ENCODE results near the gene TSKU.

The TSKU gene, protein sequence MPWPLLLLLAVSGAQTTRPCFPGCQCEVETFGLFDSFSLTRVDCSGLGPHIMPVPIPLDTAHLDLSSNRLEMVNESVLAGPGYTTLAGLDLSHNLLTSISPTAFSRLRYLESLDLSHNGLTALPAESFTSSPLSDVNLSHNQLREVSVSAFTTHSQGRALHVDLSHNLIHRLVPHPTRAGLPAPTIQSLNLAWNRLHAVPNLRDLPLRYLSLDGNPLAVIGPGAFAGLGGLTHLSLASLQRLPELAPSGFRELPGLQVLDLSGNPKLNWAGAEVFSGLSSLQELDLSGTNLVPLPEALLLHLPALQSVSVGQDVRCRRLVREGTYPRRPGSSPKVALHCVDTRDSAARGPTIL

DNA sequence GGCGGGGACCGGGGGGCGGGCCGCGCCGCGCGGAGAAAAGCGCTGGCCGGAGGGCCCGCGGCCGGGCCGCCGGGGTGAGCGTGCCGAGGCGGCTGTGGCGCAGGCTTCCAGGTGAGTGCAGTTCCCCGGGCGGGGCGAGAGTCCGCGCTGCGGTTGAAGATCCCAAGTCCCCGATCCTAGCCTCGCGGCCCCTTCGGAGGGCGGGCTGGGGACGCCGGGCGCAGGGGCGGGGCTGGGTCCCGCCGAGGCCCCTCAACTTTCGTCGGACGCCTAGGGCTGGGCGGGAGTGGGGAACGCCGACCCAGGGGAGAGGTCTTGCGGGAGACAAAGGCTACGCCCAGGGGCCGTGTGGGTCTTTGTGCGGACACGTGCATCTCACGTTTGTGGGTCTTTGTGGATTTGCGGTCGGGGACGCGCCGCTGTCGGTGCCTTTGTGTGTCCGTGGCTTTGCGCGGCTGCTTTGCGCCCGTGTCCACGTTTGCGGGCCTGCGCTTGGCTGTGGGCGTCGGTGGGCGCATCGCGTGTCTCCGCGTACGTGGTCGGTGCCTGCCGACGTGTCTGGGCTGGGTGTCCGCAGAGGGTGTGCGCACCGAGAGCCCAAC lies at the start of gene TSKU:
TSKU (plus strand) TSS at position 63 of the 602 bp plus-strand sequence. CDS start 12,261 bp downstream, outside the sequence.
- DNase-seq (ENCODE audit: low read depth in 2 of 2), result no peak

DNA sequence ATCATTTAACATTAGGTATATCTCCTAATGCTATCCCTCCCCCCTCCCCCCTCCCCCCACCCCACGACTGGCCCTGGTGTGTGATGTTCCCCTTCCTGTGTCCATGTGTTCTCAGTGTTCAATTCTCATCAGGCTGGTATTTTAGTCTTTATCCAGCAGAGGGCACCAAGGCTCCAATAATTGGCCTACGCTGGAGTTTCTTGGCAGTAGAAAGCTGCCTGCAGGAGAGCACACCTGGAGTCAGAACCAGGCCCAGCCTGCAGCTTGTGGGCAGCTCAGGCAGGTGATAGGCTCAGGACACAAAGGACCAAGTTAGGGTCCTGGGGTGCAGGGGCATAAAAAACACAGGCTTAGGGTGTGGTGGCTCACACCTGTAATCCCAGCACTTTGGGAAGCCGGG lies 49.2 kb upstream of the TSKU start:
- DNase-seq (ENCODE audit: low read depth in 2 of 2), result peak in 1 of 2 donors; percentile 11

DNA sequence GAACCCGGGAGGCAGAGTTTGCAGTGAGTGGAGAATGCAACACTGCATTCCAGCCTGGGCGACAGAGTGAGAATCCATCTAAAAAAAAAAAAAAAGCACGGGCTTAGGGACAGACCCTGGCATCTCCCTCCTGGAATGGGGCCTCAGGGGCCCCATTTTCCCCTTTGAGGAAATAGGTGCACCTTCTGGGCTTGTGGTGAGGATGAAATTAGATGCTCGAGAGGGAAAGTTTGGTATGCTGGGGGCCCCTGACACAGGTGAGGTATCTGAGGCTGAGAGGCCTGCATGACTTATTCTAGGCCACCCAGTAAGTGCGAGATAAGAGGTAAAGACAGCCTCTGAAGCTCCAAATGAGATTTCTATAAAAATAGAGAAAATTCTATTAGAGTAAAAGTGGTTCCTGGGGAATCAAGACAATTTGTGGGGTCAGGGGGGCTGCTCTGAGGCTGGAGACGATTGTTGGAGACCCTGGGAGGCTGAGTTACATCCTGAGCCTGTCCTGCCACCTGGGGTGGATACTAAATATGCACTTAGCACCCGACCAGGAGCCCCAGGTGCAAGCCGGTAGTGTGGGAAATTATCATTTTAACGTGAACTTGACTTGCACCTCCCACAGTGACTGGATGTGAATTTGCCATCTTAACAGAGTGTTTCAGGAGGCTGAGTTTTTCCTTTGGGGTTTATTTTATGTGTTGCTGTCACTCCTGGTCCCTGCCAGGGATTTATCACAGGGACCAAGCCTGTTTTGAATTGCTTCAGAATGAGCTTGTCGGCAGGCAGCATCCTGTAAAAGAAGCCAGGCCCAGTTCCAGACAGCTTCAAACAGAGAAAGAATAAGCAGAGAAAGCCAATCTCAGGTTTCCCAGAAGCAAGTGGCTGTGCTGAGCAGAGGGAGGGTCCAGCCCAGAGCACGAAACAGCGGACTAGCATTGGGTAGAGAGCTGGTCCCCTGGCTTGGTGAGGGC lies 48.4 kb upstream of the TSKU start:
- DNase-seq (ENCODE audit: low read depth in 2 of 2), result no peak

DNA sequence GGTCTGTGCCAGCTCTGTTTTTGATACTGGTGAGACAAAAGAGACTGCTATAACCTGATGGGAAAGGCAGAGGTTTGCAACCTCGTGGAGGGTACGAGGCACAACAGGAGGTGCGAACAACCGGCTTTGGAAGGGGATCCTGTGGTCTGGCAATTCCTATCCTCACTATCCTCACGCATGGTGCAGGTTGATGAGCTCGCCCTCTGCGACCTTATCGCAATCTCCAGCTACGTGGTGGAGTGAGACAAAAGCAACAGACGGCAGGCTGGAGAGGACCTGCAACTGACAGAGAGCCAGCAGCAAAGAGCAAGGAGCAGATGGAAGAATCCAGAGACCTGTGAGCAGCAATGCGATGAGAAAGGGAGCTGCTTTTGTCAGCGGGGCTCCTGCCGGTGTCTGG lies 47.3 kb upstream of the TSKU start:
- no peak for DNase-seq (ENCODE audit: low read depth in 2 of 2)

DNA sequence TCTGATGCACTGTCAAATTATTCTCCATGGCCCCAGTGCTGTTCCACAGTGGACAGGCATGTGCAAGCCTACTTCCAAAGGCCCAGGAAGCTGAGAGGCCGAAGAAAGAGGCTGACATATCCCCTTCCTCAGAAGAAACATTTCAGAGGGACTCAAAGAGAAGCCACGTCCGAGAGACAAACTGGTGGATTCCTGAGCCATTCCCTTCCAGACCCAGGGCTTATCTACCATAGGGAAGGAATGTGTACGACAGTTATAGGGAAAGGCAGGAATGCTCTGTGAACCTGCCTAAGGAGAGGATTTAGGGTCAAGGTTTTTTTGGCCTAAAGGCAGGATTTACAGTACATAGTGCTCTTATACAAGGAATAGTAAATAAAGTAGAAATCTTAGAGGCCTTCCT lies 46.9 kb upstream of the TSKU start:
- DNase-seq (ENCODE audit: low read depth in 2 of 2), result no peak

DNA sequence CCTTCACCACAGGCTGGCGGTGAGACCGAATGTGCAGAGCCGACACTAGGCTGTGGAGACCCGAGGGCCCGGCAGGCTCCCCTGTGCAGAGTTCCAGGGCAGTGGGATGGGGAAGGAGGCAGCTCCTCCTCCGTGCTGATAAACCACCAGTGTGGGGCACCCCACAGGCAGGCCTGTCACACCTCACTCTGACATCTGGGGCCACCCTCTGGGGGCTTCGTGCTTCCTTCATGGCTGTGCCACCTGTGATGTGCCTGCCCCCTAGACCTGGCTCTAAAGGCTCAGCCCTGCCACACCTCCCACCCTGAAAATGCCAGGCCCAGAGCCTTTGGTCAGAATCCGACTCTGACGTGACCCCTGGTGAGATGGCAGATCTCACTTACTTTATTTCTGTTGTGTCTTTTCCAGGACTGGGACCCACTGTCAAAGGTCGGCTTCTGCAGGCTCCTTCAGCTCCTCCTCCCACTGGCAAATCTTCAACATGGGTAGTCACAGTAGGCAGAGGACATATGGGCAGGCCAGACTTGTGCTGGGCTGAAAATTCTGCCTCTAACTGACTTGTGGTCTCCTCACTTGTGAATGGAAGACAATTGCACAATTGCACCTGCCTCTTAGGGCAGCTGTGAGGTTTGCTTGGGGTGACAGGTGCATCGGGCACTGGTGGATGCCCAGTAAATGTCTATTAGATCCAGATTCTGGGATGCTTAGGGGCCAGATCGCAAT lies 46.2 kb upstream of the TSKU start:
- DNase-seq (ENCODE audit: low read depth in 2 of 2), result no peak

DNA sequence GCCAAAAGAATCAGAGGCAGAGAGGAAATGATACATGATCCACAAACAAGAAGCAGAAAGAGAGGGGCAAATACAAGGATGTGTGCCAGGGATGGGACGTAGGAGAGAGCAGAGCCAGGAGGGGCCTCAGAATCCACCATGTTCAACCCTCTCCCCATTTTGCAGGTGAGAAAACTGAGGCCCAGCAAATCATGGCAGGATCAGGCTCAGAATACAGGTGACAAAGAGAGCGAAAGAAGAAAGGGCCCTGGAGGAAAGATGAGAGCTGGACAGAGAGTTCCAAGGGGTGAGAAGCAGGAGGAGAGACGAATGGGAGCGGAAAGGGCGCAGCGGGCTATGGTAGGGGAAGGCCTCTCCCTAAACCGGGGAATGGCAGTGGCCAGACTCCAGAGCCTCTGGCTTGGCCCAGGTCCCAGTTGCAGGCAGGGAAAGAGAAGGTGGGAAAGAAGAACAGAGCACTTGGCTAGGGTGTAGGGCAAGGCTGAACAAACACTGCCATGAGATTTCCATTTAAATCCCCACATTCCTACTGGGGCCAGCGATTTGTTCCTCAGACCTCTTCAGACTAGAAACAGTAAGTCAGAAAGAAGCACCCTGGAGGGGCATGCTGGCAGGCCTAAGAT lies 44.4 kb upstream of the TSKU start:
- no peak for DNase-seq (ENCODE audit: low read depth in 2 of 2)

DNA sequence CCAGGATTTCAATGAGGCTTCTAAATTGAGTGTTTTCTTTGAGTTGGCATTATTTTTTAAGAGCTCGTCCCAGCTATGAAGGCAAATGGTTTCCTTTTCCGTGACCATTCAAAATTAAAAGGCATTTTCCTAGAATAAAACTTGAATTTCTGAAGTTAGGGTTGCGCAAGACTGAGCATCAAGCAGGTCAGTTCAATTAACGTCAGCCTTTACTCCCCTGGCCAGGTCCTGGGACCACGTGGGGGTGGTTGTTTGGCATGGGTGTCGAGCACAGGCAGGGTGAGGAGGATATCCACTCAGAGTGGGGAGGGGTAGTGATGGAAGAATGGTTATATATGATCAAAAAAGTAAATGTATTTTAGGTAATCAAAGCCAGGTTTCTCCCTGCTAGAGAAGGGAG lies 43.4 kb upstream of the TSKU start:
- no peak for DNase-seq (ENCODE audit: low read depth in 2 of 2)

DNA sequence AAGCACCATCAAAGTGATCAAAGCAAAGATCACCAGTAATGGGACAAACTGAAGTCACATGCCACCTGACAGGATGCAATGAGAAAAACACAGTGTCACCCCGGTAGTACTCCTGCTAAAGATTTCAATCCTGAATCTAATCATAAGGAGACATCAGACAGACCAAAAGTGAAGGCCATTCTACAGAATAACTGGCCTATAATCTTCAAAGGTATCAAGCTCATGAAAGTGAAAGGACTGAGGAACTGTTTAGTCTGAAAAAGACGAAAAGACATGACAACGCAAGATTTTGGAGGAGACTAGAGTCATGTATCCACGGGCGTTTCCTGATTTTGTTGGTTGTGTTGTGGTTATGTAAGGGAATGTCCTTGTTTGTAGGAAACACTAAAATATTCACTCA lies 42.4 kb upstream of the TSKU start:
- no peak for DNase-seq (ENCODE audit: low read depth in 2 of 2)

DNA sequence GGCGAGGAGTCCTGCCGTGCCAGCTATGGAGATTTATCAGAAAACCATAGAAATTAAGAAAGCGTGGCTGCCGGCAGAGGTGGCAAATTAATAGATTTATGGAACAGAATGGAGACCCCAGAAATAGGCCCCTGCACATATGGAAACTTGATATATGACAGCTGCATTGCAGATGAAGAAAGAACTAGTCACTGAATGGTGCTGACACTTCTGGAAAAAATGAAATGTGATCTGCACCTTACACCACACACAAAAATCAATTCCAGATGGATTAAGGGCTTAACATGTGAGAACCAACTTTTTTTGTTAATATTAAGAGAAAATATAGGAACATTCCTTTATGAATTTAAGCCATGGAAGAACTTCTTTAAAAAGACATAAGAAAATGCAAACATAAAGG lies 40.3 kb upstream of the TSKU start:
- DNase-seq (ENCODE audit: low read depth in 2 of 2), result no peak

DNA sequence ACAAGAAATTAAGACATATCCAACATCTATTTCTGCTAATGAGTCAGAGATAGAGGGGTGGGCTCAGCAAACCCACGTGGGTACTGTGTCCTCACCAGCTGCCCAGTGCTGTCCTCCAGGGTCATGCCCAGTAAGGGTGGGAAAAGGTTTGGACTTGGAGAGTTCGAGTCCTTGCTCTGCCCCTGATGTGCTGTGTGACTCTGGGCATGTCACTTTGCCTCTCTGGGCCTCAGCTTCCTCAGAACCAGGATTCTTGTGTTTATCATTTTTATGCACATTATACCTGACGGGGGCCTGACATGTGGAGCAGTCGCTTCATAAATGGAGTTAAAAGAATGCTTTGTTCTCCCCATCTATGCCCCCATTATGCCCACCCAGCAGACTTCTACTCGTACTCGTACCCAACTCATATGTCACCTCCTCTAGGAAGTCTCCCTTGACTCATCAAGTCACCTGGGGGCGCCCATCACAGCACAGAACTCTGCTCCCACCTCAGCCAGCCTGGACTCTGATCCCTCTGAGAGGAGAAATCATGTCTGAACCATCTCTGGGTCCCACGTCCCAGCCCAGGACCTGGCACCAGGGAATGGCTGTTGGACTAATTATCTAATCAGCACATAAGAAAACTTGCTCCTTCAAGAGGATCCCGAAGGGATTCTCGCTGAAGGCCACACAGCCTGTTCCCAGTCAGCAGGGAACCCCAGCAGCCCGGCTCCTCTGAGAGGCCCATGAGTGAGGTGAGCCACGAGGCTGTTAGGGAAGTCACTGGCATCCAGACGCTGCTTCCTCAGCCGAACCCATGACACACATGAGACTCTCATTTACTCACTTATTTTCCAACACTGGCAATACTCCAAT lies 38.7 kb upstream of the TSKU start:
- DNase-seq (ENCODE audit: low read depth in 2 of 2), result no peak

DNA sequence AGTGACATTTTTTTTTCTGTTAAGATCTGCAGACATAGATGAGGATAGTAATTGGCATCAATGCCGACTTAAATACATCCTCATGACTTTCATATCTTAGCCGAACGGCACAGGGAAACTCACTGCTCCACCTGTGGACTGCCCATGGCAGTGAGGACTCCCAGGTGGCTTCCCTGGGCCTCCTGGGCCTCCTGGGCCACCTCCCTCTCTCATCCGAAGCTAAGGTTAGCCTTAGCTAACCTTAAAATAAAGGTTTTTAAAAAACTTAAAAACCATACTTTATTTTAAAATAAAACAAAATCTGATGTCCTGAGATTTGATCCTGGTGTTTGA lies 38.1 kb upstream of the TSKU start:
- no peak for DNase-seq (ENCODE audit: low read depth in 2 of 2)

DNA sequence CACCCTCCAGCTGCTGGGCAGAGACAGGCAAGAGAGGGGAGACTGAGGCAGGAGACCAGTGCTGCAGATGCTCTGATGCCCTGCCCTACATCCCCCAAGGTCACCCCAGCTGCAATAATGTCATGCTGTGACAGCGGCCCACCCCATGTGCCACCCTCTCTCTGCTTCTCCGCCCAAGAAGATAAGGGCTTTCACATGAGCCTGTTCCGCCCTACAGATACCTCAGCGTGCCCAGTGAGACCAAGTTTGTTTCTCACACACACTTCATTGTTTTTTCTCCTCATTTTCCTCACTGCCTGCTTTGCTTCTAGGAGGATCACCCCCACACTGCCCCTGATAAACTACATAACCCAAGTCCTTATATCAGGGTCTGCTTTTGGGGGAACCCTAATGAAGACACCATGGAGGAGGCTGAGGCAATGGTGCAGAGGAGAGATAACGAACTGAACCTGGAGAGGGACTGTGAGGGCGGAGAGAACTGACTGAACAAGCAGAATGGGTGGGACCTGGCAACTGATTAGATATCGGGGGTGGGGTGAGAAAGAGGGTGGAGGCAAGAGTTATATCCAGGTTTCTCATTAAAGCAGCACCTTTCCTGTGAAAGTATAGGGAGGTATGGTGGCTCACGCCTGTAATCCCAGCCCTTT lies 37.5 kb upstream of the TSKU start:
- no peak for DNase-seq (ENCODE audit: low read depth in 2 of 2)

DNA sequence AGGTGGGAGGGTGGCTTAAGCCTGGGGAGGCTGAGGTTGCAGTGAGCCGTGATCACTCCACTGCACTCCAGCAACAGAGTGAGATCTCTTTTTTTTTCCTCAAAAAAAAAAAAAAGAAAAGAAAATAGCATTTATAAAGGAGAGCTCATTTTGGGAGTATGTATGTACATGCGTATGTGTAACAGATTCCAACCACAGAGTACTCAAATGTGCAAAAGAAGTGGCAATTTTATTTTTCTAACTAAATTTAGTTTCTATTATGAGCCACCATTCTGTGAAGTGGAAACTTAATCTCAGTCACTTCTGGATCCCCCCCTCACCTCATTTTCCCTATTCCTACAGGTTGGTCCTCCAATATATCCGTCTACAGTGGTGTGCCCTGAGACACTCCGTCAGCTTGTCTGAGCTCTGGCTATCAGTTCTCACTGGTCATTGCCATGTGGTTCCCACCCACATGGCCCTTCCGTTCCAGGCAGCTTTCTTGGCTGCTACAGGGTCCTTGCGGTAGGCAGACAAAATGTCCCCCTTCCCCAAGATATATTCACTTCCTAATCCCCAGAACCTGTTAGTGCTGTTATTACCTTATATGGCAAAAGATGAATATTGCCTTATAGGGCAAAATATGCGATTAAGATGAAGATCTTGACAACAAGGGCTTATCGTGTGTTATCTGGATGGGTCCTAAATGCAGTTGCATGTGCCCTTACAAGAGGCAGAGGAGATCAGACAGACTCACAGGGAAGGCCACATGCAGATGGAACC lies 35.8 kb upstream of the TSKU start:
- no peak for DNase-seq (ENCODE audit: low read depth in 2 of 2)

DNA sequence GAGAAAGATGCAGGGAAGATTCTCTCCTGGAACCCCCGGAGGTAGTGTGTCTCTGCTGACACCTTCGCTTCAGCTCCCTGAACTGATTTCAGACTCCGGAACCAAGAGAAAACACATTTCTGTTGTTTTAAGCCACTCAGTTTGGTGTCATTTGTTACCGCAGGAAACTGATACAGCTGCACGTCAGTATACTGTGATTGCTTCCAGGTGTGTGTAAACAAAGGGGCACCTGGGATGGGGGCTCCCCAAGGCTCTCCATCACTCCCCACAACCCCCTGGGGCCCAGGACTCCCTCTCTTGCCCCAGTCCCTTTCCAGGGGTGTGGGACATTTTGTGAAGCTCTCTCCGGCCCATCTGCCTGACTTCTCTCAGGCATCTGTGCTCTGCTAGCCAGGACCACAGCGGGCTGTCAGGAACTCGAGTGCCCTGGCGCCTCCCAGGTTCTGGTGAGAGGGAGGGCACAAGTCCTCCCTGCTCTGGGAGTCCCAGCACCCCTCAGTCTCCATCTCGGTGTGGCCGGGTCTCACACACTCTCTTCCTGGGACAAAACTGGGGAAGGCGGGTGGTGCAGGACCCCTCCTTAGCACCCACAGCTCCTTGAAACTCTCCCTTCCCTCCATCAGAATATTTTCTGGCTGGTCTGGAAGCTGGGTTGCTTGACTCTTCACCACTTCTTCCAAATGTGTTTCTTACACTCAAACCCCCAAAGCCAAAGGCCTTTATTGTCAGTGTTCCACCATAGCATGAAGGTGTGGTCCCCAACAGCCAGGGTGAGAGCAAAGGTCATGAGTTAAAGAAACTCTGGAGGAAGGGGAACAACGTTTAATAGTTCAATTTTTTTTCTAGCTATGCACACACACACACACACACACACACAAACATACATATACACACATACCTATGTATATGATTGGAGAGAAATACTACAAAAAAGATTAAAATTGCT lies 35.0 kb upstream of the TSKU start:
- no peak for DNase-seq (ENCODE audit: low read depth in 2 of 2)

DNA sequence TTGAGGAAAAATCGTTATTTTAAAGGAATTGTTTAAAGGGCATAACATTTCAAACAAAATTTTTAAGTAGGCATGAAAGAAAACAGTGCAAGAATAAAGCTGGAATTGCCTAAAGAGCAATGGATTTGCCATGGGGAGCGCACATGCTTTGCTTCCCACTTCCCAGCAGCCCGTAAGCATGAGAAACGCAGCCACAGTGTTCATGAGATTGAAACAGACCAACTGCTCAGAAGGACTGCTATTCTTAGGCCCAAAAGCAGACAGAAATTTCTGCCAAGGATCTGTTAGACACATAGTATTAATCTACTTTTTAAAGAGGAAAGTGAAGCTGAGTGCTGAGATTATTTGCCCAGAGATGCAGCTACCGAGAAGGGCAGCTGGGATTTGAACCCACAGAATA lies 34.2 kb upstream of the TSKU start:
- DNase-seq (ENCODE audit: low read depth in 2 of 2), result no peak

DNA sequence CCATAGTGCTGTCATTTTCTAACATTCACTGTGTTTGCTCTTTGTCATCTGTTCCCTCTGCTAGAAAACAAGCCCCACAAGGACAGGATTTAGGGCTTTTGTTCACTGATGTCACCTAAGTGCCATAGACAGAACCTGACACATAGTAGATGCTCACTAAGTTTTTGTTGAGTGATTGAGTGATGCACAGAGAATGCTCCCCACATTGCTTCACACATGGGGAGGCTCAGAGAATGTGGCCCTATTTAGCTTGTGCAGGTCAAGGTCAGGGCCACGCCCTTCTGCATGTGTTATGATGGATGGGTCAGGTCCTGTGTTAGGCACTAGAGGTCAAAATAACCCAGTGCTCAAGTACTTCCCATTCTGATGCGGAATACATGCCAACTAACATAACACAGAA lies 33.1 kb upstream of the TSKU start:
- no peak for DNase-seq (ENCODE audit: low read depth in 2 of 2)

DNA sequence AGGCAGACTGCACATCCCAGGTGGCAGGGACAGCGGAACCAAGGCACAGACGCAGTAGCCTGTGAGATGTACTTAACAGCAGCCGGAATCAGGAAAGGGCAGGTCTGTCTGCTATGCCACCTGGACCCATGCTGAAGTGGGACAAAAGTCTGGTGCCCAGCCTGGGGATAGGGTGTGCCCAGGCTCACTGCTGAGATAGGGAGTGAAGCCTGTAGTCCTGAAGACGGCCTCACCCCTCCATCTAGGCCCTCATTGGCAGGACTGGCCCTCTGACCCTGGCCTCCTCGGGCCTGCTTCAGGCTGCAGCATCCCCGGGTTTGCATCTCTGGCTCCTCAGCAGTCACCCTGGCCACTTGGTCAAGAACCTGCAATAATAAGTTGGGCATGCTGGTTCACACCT lies 32.4 kb upstream of the TSKU start:
- no peak for DNase-seq (ENCODE audit: low read depth in 2 of 2)

All from stimulated activated CD4-positive, alpha-beta T cell treated with anti-CD3 and anti-CD28 coated beads, Interleukin-1b, Interleukin-23, amount 100 ng/mL, for 4 hours (primary cell).